ENCODE results near the gene DRD3. TPM values are rescaled to one million over a fixed set of nuclear protein-coding genes. Genes with fewer than 3 reads are reported as not detected.

Gene DRD3
- polyA plus RNA-seq, 1 donor = not detected

GRCh38 chr3:114186501-114186900 lies 7.6 kb upstream of the DRD3 start:
- Histone ChIP-seq H3K4me1 (ENCODE audit: control insufficient read depth, insufficient read depth, low read length) (no peaks in the 10 kb centered on the region), H3K4me3 (ENCODE audit: low read length) (no peak overlapping the region), H3K9me3 (ENCODE audit: control insufficient read depth, low read depth, low read length) (peaks cover 3% of the 10 kb centered on the region), H3K36me3 (ENCODE audit: control insufficient read depth, insufficient read depth, low read length) (no peaks in the 10 kb centered on the region), H3K27ac (ENCODE audit: low read length) (no peak overlapping the region), H3K27me3 (ENCODE audit: control insufficient read depth, insufficient read depth, low read length) (no peaks in the 10 kb centered on the region)
- no peak for DNase-seq

- H3K4me1 ChIP-seq (ENCODE audit: control insufficient read depth, insufficient read depth, low read length) = no peaks in the 10 kb centered on the region
- H3K36me3 ChIP-seq (ENCODE audit: control insufficient read depth, insufficient read depth, low read length) = no peaks in the 10 kb centered on the region
- H3K27ac ChIP-seq (ENCODE audit: low read length) = no peak overlapping the region
- H3K4me3 ChIP-seq (ENCODE audit: low read length) = no peak overlapping the region
- no peaks in the 10 kb centered on the region for H3K27me3 ChIP-seq (ENCODE audit: control insufficient read depth, insufficient read depth, low read length)
- peaks cover 3% of the 10 kb centered on the region for H3K9me3 ChIP-seq (ENCODE audit: control insufficient read depth, low read depth, low read length)
- no peak for DNase-seq
- no CpG with 5 or more reads among the region's 2 CpGs for WGBS (ENCODE audit: insufficient coverage, low lambda C conversion rate)
Measured at GRCh38 chr3:114179575-114179974, 723 bp upstream of the DRD3 start.

GRCh38 chr3:114176890-114177289 lies 2.0 kb downstream of the DRD3 start:
- no peaks in the 10 kb centered on the region for H3K36me3 ChIP-seq (ENCODE audit: control insufficient read depth, insufficient read depth, low read length)
- no peaks in the 10 kb centered on the region for H3K27me3 ChIP-seq (ENCODE audit: control insufficient read depth, insufficient read depth, low read length)
- no peak overlapping the region for H3K4me3 ChIP-seq (ENCODE audit: low read length)
- no peak overlapping the region for H3K27ac ChIP-seq (ENCODE audit: low read length)
- H3K9me3 ChIP-seq (ENCODE audit: control insufficient read depth, low read depth, low read length) = no peaks in the 10 kb centered on the region
- no peaks in the 10 kb centered on the region for H3K4me1 ChIP-seq (ENCODE audit: control insufficient read depth, insufficient read depth, low read length)
- DNase-seq = no peak

- H3K4me3 ChIP-seq (ENCODE audit: low read length) = no peak overlapping the region
- H3K36me3 ChIP-seq (ENCODE audit: control insufficient read depth, insufficient read depth, low read length) = no peaks in the 10 kb centered on the region
- H3K4me1 ChIP-seq (ENCODE audit: control insufficient read depth, insufficient read depth, low read length) = no peaks in the 10 kb centered on the region
- no peaks in the 10 kb centered on the region for H3K27me3 ChIP-seq (ENCODE audit: control insufficient read depth, insufficient read depth, low read length)
- no peak for DNase-seq
- no peaks in the 10 kb centered on the region for H3K9me3 ChIP-seq (ENCODE audit: control insufficient read depth, low read depth, low read length)
- 80% methylated on average over 2 of the region's 6 CpGs for WGBS (ENCODE audit: insufficient coverage, low lambda C conversion rate)
- H3K27ac ChIP-seq (ENCODE audit: low read length) = no peak overlapping the region
Measured at GRCh38 chr3:114176487-114176886, 2.4 kb downstream of the DRD3 start.

- DNase-seq = no peak
- Histone ChIP-seq H3K4me3 (ENCODE audit: low read length) (no peak overlapping the region), H3K9me3 (ENCODE audit: control insufficient read depth, low read depth, low read length) (no peaks in the 10 kb centered on the region), H3K36me3 (ENCODE audit: control insufficient read depth, insufficient read depth, low read length) (no peaks in the 10 kb centered on the region), H3K4me1 (ENCODE audit: control insufficient read depth, insufficient read depth, low read length) (no peaks in the 10 kb centered on the region), H3K27me3 (ENCODE audit: control insufficient read depth, insufficient read depth, low read length) (no peaks in the 10 kb centered on the region), H3K27ac (ENCODE audit: low read length) (no peak overlapping the region)
- WGBS (ENCODE audit: insufficient coverage, low lambda C conversion rate) = no CpG with 5 or more reads among the region's 3 CpGs
Measured at GRCh38 chr3:114175204-114175987, 3.5 kb downstream of the DRD3 start.

GRCh38 chr3:114171677-114172076 lies 7.2 kb downstream of the DRD3 start:
- no peak for DNase-seq
- Histone ChIP-seq H3K27ac (ENCODE audit: low read length) (no peak overlapping the region), H3K4me3 (ENCODE audit: low read length) (no peak overlapping the region), H3K9me3 (ENCODE audit: control insufficient read depth, low read depth, low read length) (no peaks in the 10 kb centered on the region), H3K27me3 (ENCODE audit: control insufficient read depth, insufficient read depth, low read length) (peaks cover 4% of the 10 kb centered on the region), H3K36me3 (ENCODE audit: control insufficient read depth, insufficient read depth, low read length) (no peaks in the 10 kb centered on the region), H3K4me1 (ENCODE audit: control insufficient read depth, insufficient read depth, low read length) (no peaks in the 10 kb centered on the region)
- WGBS (ENCODE audit: insufficient coverage, low lambda C conversion rate) = no CpG with 5 or more reads among the region's 7 CpGs

- no peak overlapping the region for H3K4me3 ChIP-seq (ENCODE audit: low read length)
- H3K36me3 ChIP-seq (ENCODE audit: control insufficient read depth, insufficient read depth, low read length) = no peaks in the 10 kb centered on the region
- no peak overlapping the region for H3K27ac ChIP-seq (ENCODE audit: low read length)
- no peak for DNase-seq
- no peaks in the 10 kb centered on the region for H3K9me3 ChIP-seq (ENCODE audit: control insufficient read depth, low read depth, low read length)
- H3K27me3 ChIP-seq (ENCODE audit: control insufficient read depth, insufficient read depth, low read length) = peaks cover 4% of the 10 kb centered on the region
- H3K4me1 ChIP-seq (ENCODE audit: control insufficient read depth, insufficient read depth, low read length) = no peaks in the 10 kb centered on the region
- 69% methylated on average over 2 of the region's 2 CpGs for WGBS (ENCODE audit: insufficient coverage, low lambda C conversion rate)
Measured at GRCh38 chr3:114168150-114168549, 10.7 kb downstream of the DRD3 start.

GRCh38 chr3:114157321-114157720 lies 21.5 kb downstream of the DRD3 start:
- H3K4me3 ChIP-seq (ENCODE audit: low read length) = no peak overlapping the region
- H3K36me3 ChIP-seq (ENCODE audit: control insufficient read depth, insufficient read depth, low read length) = no peaks in the 10 kb centered on the region
- no peak overlapping the region for H3K27ac ChIP-seq (ENCODE audit: low read length)
- no peaks in the 10 kb centered on the region for H3K9me3 ChIP-seq (ENCODE audit: control insufficient read depth, low read depth, low read length)
- peaks cover 3% of the 10 kb centered on the region for H3K4me1 ChIP-seq (ENCODE audit: control insufficient read depth, insufficient read depth, low read length)
- no peak for DNase-seq
- H3K27me3 ChIP-seq (ENCODE audit: control insufficient read depth, insufficient read depth, low read length) = peaks cover 26% of the 10 kb centered on the region
- WGBS (ENCODE audit: insufficient coverage, low lambda C conversion rate) = no CpG with 5 or more reads among the region's 1 CpG

GRCh38 chr3:114155370-114155821 lies 23.5 kb downstream of the DRD3 start:
- peaks cover 3% of the 10 kb centered on the region for H3K4me1 ChIP-seq (ENCODE audit: control insufficient read depth, insufficient read depth, low read length)
- no CpG with 5 or more reads among the region's 9 CpGs for WGBS (ENCODE audit: insufficient coverage, low lambda C conversion rate)
- no peak overlapping the region for H3K4me3 ChIP-seq (ENCODE audit: low read length)

GRCh38 chr3:114154321-114154821 lies 24.5 kb downstream of the DRD3 start:
- 100% methylated on average over 1 of the region's 6 CpGs for WGBS (ENCODE audit: insufficient coverage, low lambda C conversion rate)
- Histone ChIP-seq H3K4me1 (ENCODE audit: control insufficient read depth, insufficient read depth, low read length) (peaks cover 3% of the 10 kb centered on the region), H3K9me3 (ENCODE audit: control insufficient read depth, low read depth, low read length) (no peaks in the 10 kb centered on the region), H3K4me3 (ENCODE audit: low read length) (no peak overlapping the region), H3K27ac (ENCODE audit: low read length) (no peak overlapping the region), H3K36me3 (ENCODE audit: control insufficient read depth, insufficient read depth, low read length) (no peaks in the 10 kb centered on the region), H3K27me3 (ENCODE audit: control insufficient read depth, insufficient read depth, low read length) (peaks cover 23% of the 10 kb centered on the region)
- DNase-seq = no peak

More at GRCh38 chr3:114155370-114155821, 23.5 kb downstream of the DRD3 start:
- DNase-seq = peak in 1 of 2 donors; percentile 4
- H3K9me3 ChIP-seq (ENCODE audit: control insufficient read depth, low read depth, low read length) = no peaks in the 10 kb centered on the region
- no peaks in the 10 kb centered on the region for H3K36me3 ChIP-seq (ENCODE audit: control insufficient read depth, insufficient read depth, low read length)
- peaks cover 29% of the 10 kb centered on the region for H3K27me3 ChIP-seq (ENCODE audit: control insufficient read depth, insufficient read depth, low read length)
- H3K27ac ChIP-seq (ENCODE audit: low read length) = no peak overlapping the region
